Vagina (tissue), 2 donors: ENCODE measurements around the gene MAP3K20.

ENCODE experiments used
- CTCF ChIP-seq, 3 experiments: fragments of 450-650 bp in 2 of 3; fragments of 200-600 bp in 1 of 3; sonication (generic) in 1 of 3; IDR thresholded peaks; one replicate each; pipeline ENCODE4 v1.5.1; 2017 to 2019; ENCODE audit warnings: antibody characterized with exemption in 3 of 3, mild to moderate bottlenecking in 2 of 3, moderate library complexity in 2 of 3
- POLR2A ChIP-seq, 2 donors: fragments of 450-650 bp; IDR thresholded peaks; one replicate each; pipeline ENCODE4 v1.6.1; 2017; ENCODE audit warnings: antibody characterized with exemption in 2 of 2, mild to moderate bottlenecking in 2 of 2, moderate library complexity in 2 of 2
- POLR2AphosphoS5 ChIP-seq, 2 donors: sonication (generic); formaldehyde crosslinking; IDR thresholded peaks; one replicate each; pipeline ENCODE4 v1.9.0; 2017; ENCODE audit warnings: antibody characterized with exemption in 2 of 2, mild to moderate bottlenecking in 2 of 2, low read depth in 1 of 2; ENCODE audit not compliant: insufficient read depth in 1 of 2

DNA sequence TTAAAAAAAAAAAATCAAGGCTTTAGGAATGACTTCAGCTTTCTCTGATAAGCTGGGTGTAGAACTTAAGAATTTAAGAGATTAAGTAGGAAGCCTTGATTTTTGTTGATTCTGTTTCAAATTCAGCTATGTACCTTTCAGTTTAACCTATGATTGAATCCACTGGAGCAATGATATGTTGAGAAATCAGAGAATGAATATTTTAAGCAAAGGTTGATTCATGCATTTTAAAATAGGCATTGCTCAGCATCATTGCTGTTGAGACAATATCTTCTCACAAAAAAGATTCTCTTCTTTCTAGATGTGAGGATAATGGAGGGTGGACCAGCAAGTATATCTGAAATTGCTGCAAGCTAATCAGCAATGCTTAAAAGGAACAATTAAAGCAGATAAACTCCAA lies 109.8 kb downstream of the MAP3K20 start:
- TF ChIP-seq CTCF (IDR thresholded peaks at IDR 0.05) (no peak), POLR2AphosphoS5 (IDR thresholded peaks at IDR 0.05; ENCODE audit: insufficient read depth in 1 of 2, low read depth in 1 of 2) (no peak), POLR2A (IDR thresholded peaks at IDR 0.05) (no peak)
